D721Med (cell line): ENCODE results near the gene CCDC74A.
"Not testable (repeated sequence)": the region's sequence is repeated elsewhere in the genome, so short reads cannot be mapped to it uniquely, and the experiment has no call there.

Source experiments
- DNase-seq: peaks from one replicate; pipeline ENCODE4 v3.0.0; 2011; ENCODE audit warnings: low spot score; ENCODE audit not compliant: insufficient read length
- FAIRE-seq: peaks from 2 replicates; lab custom pipeline; 2011; peaks lifted over from hg19 to GRCh38; lab: Jason Lieb, UNC
- TF ChIP-seq, protein P1 (sequence below): IDR thresholded peaks from 2 replicates; pipeline ENCODE4 v1.5.1; 2012; ENCODE audit warnings: mild to moderate bottlenecking, control low read depth; ENCODE audit not compliant: insufficient read depth; ENCODE audit errors: missing control alignments

Gene CCDC74A

GRCh38 chr2:131566371-131566770 lies 38.7 kb downstream of the CCDC74A start:
- FAIRE-seq = no peak
- DNase-seq = no peak
- TF ChIP-seq, protein P1, sequence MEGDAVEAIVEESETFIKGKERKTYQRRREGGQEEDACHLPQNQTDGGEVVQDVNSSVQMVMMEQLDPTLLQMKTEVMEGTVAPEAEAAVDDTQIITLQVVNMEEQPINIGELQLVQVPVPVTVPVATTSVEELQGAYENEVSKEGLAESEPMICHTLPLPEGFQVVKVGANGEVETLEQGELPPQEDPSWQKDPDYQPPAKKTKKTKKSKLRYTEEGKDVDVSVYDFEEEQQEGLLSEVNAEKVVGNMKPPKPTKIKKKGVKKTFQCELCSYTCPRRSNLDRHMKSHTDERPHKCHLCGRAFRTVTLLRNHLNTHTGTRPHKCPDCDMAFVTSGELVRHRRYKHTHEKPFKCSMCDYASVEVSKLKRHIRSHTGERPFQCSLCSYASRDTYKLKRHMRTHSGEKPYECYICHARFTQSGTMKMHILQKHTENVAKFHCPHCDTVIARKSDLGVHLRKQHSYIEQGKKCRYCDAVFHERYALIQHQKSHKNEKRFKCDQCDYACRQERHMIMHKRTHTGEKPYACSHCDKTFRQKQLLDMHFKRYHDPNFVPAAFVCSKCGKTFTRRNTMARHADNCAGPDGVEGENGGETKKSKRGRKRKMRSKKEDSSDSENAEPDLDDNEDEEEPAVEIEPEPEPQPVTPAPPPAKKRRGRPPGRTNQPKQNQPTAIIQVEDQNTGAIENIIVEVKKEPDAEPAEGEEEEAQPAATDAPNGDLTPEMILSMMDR = no peak

- FAIRE-seq (no peak), DNase-seq (no peak)
- TF ChIP-seq, protein P1 = no peak
Measured at GRCh38 chr2:131567891-131568290, 40.2 kb downstream of the CCDC74A start.

GRCh38 chr2:131568401-131568800 lies 40.7 kb downstream of the CCDC74A start:
- not testable (repeated sequence) for FAIRE-seq, DNase-seq

DNA sequence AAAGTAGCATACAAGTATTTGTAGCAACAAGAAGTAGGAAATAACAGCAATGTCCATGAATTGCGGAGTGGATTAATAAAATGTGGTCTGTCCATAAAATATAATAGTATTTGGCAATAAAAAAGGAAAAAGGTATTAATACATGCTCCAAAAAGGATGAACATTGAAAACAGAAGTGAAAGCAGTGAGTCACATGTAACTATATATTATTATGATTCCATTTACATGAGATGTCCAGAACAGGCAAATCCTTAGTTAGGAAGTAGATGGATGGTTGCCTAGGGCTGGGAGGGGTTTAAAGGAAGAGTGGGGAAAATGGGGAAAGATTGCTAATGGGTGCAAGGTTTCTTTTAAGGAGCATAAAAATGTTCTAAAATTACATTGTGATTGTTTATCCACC lies 44.5 kb downstream of the CCDC74A start:
- TF ChIP-seq, protein P1 = no peak
- no peak for DNase-seq
- FAIRE-seq = no peak

DNA sequence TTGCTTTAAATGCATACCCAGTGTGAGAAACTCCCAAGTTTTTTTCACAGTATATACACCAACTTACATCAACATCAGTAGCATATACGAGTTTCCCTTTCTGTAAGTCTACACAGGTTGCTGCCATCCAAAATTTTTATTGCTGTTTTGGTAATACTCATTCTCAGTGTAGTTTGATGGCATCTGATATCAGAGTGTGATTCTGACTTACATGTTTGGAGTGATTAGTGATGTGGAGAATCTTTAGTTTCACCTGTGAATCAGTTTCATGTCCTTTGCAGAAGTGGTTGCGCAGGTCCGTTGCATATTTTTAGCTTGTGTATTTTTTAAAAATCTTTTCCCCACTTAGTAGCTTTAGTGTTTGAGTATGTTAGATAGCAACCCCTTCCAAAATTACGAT lies 50.1 kb downstream of the CCDC74A start:
- TF ChIP-seq, protein P1 = no peak
- no peak for DNase-seq
- no peak for FAIRE-seq

DNA sequence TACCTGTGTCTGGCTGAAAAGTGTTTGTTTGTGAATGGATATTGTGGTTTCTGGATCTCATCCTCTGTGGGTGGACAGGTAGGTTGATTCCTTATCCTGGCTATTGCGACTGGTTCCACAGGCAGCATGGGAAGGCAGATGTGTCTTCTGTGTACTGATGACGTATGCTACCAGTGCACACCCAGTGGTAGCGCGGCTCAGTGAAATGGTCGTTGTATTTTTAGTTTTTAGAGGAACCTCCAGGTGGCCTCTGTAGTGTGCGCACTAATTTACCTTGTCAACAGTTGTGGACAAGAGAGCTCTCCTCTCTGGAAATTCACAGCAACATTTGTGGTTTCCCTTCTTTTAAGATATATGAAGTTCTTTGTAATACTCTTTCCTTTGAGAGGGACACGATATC lies 52.5 kb downstream of the CCDC74A start:
- FAIRE-seq = no peak
- DNase-seq = no peak
- TF ChIP-seq, protein P1 = no peak
